BJ (cell line): ENCODE results near the gene DOCK3. TPM values are rescaled to one million over a fixed set of nuclear protein-coding genes. Genes with fewer than 3 reads are reported as not detected.
A peak's percentile ranks its signal among the peaks of the same experiment; 100 is the strongest.

Experiments
- CTCF ChIA-PET: fragments of 350-600 bp; formaldehyde crosslinking; extraction: SDS; loops from one replicate; lab custom pipeline; 2021; ENCODE audit warnings: antibody characterized with exemption, inconsistent platforms; lab: Yijun Ruan, JAX
- POLR2A ChIA-PET: fragments of 300-600 bp; sonication (Branson Sonifier 250); formaldehyde crosslinking; extraction: SDS; loops from one replicate; lab custom pipeline; 2021; ENCODE audit warnings: antibody characterized with exemption; lab: Charles Lee
- DNase-seq: peaks from one replicate; pipeline ENCODE4 v3.0.0-alpha.2; 2011; ENCODE audit warnings: low read depth
- H3K27me3 ChIP-seq: 2 replicates; pipeline ENCODE4 v1.6.0; 2011; ENCODE audit warnings: low read length; ENCODE audit not compliant: control insufficient read depth, insufficient read depth
- H3K36me3 ChIP-seq: 2 replicates; pipeline ENCODE4 v1.5.1; 2011; ENCODE audit warnings: low read length; ENCODE audit not compliant: control insufficient read depth, insufficient read depth
- H3K4me3 ChIP-seq: 2 replicates; pipeline ENCODE4 v1.5.1; 2011; ENCODE audit warnings: low read depth, mild to moderate bottlenecking, control low read depth, low read length
- CTCF ChIP-seq: IDR thresholded peaks from 2 replicates; pipeline ENCODE4 v1.5.1; 2011; ENCODE audit warnings: low read depth, mild to moderate bottlenecking, control low read depth, inconsistent platforms, low read length, moderate library complexity; ENCODE audit not compliant: insufficient read depth
- polyA minus RNA-seq: library from RNA; depleted of rRNA, polyadenylated mRNA; stranded (reverse); fragments of >200 nt; gene quantifications from 2 replicates; pipeline ENCODE4 v1.2.3, GENCODE V29; 2011; rRNA and poly(A)+ RNA removed
- polyA plus RNA-seq: library from polyadenylated mRNA; depleted of rRNA; stranded (reverse); fragments of >200 nt; gene quantifications from 2 replicates; pipeline ENCODE4 v1.2.3, GENCODE V29; 2011; rRNA removed

Gene DOCK3
- polyA plus RNA-seq (0.09 and 0.11 TPM in 2 replicates), polyA minus RNA-seq (0.09 and 0.26 TPM in 2 replicates)

GRCh38 chr3:50674349-50675178 lies at the start of gene DOCK3:
Gene DOCK3 (plus strand): TSS chr3:50674927. CDS start chr3:50675264, 337 bp downstream.
- H3K27me3 ChIP-seq: peaks cover 39% of the 10 kb centered on the region
- no peak for DNase-seq

GRCh38 chr3:50625231-50626182 lies 49.2 kb upstream of the DOCK3 start:
- CTCF ChIA-PET: interaction anchor here (0.8 to 1.2 kb wide), 2 partner anchors 9 kb away, joined by 3 to 7 read pairs; partner anchors contain the start of gene MAPKAPK3

More at GRCh38 chr3:50674349-50675178, at the start of gene DOCK3:
- Histone ChIP-seq H3K4me3 (peak within 1 kb of the TSS; percentile 29), H3K36me3 (no peaks in the 10 kb centered on the region)
- ChIA-PET POLR2A (no interaction called here), CTCF (interaction anchor here (0.6 to 0.8 kb wide), 2 partner anchors 55 to 88 kb away, joined by 3 read pairs; no protein-coding TSS in a partner anchor)
- TF ChIP-seq CTCF: no peak

GRCh38 chr3:50626401-50626800 lies 48.3 kb upstream of the DOCK3 start:
- POLR2A ChIA-PET: no interaction called here
- CTCF ChIA-PET: interaction anchor here (1.2 kb wide), 1 partner anchor 10 kb away, joined by 7 read pairs; no protein-coding TSS in a partner anchor
- Histone ChIP-seq H3K27me3 (no peaks in the 10 kb centered on the region), H3K36me3 (no peaks in the 10 kb centered on the region), H3K4me3 (no peak overlapping the region)
- no peak for DNase-seq
- no peak for TF ChIP-seq CTCF

More at GRCh38 chr3:50625231-50626182, 49.2 kb upstream of the DOCK3 start:
- DNase-seq: no peak
- no peak for TF ChIP-seq CTCF
- Histone ChIP-seq H3K4me3 (no peak overlapping the region), H3K36me3 (no peaks in the 10 kb centered on the region), H3K27me3 (no peaks in the 10 kb centered on the region)
- POLR2A ChIA-PET: no interaction called here

GRCh38 chr3:50627407-50628051 lies 47.2 kb upstream of the DOCK3 start:
- ChIA-PET POLR2A (no interaction called here), CTCF (interaction anchor here (0.9 to 2.4 kb wide), 8 partner anchors 9 to 762 kb away, joined by 3 to 11 read pairs (median 6); no protein-coding TSS in a partner anchor)
- peak; percentile 58 for TF ChIP-seq CTCF
- H3K36me3 ChIP-seq: no peaks in the 10 kb centered on the region
- no peak for DNase-seq
- no peak overlapping the region for H3K4me3 ChIP-seq
- no peaks in the 10 kb centered on the region for H3K27me3 ChIP-seq
